Stomach smooth muscle (tissue), 2 donors: ENCODE measurements around the gene LCK.
"Not testable (repeated sequence)": the region's sequence is repeated elsewhere in the genome, so short reads cannot be mapped to it uniquely, and the experiment has no call there.

ENCODE experiments used
- H3K27ac ChIP-seq: one replicate; pipeline ENCODE4 v1.7.0; 2013; ENCODE audit warnings: mild to moderate bottlenecking, low read length, inconsistent platforms
- H3K27me3 ChIP-seq, 2 donors: one replicate each; pipeline ENCODE4 v1.7.0; 2013; ENCODE audit warnings: low read length in 2 of 2; ENCODE audit not compliant: insufficient read depth in 2 of 2, control insufficient read depth in 1 of 2
- H3K36me3 ChIP-seq, 2 donors: one replicate each; pipeline ENCODE4 v1.7.0; 2013; ENCODE audit warnings: low read length in 2 of 2; ENCODE audit not compliant: control insufficient read depth in 2 of 2, insufficient read depth in 2 of 2
- H3K4me1 ChIP-seq: one replicate; pipeline ENCODE4 v1.7.0; 2013; ENCODE audit warnings: low read length; ENCODE audit not compliant: control insufficient read depth, insufficient read depth
- H3K4me3 ChIP-seq, 2 donors: one replicate each; pipeline ENCODE4 v1.7.0; 2013; ENCODE audit warnings: low read length in 2 of 2
- H3K9ac ChIP-seq, 2 donors: one replicate each; pipeline ENCODE4 v1.7.0; 2013; ENCODE audit warnings: low read length in 2 of 2, mild to moderate bottlenecking in 1 of 2
- H3K9me3 ChIP-seq, 2 donors: one replicate each; pipeline ENCODE4 v1.7.0; 2013; ENCODE audit warnings: low read length in 2 of 2; ENCODE audit not compliant: control insufficient read depth in 2 of 2
- donor health status: healthy.
- donor health status: Pancreatic carcinoma.

The LCK gene

GRCh38 chr1:32275424-32275823 lies 24.4 kb downstream of the LCK start:
- peaks cover 26 to 28% of the 10 kb centered on the region in 2 donors for H3K27me3 ChIP-seq
- H3K27ac ChIP-seq = no peak overlapping the region
- H3K9ac ChIP-seq = no peak overlapping the region
- no peak overlapping the region for H3K4me3 ChIP-seq
- no peaks in the 10 kb centered on the region for H3K36me3 ChIP-seq
- no peaks in the 10 kb centered on the region for H3K4me1 ChIP-seq
- no peaks in the 10 kb centered on the region for H3K9me3 ChIP-seq

DNA sequence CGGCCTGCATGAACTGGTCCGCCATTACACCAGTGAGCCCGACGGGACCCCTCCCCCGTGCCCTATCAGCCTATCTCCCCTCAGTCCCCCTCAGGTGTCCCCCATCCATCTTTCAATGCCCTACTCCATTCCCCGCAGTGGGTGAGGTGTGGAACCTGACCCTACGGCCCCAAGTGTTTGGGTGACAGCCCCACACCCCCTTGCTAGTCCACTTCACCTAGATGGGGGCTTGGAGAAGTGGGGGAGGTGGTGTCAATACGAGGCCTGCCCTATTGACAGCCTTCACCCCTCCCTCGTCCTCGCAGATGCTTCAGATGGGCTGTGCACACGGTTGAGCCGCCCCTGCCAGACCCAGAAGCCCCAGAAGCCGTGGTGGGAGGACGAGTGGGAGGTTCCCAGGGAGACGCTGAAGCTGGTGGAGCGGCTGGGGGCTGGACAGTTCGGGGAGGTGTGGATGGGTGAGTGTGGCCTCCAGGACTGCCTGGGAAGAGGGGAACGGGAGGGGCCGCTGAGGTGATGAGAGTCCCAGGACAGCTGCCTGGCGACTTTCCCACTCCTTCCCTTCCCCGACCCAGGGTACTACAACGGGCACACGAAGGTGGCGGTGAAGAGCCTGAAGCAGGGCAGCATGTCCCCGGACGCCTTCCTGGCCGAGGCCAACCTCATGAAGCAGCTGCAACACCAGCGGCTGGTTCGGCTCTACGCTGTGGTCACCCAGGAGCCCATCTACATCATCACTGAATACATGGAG lies 25.1 kb downstream of the LCK start:
- H3K4me3 ChIP-seq = no peak overlapping the region
- no peak overlapping the region for H3K9ac ChIP-seq
- H3K27ac ChIP-seq = no peak overlapping the region
- peaks cover 26 to 28% of the 10 kb centered on the region in 2 donors for H3K27me3 ChIP-seq
- no peaks in the 10 kb centered on the region for H3K9me3 ChIP-seq
- H3K36me3 ChIP-seq = no peaks in the 10 kb centered on the region
- H3K4me1 ChIP-seq = no peaks in the 10 kb centered on the region

DNA sequence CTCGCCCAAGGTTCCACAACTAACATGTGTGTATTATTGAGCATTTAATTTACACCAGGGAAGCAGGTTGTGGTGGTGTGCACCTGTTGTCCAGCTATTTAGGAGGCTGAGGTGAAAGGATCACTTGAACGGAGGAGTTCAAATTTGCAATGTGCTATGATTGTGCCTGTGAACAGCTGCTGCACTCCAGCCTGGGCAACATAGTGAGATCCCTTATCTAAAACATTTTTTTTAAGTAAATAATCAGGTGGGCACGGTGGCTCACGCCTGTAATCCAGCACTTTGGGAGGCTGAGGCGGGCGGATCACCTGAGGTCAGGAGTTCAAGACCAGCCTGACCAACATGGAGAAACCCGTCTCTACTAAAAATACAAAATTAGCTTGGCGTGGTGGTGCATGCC lies 33.7 kb downstream of the LCK start:
- H3K27ac ChIP-seq, H3K9ac ChIP-seq, H3K9me3 ChIP-seq, H3K4me1 ChIP-seq, H3K27me3 ChIP-seq, H3K36me3 ChIP-seq, H3K4me3 ChIP-seq: not testable (repeated sequence)

- Histone ChIP-seq H3K27me3 (no peaks in the 10 kb centered on the region), H3K27ac (no peak overlapping the region), H3K9ac (no peak overlapping the region), H3K9me3 (no peaks in the 10 kb centered on the region), H3K36me3 (no peaks in the 10 kb centered on the region), H3K4me1 (no peaks in the 10 kb centered on the region), H3K4me3 (no peak overlapping the region)
These were observed 34.6 kb downstream of the LCK start for GRCh38 chr1:32285658-32286057.

- Histone ChIP-seq H3K4me3 (no peak overlapping the region), H3K36me3 (no peaks in the 10 kb centered on the region), H3K27ac (no peak overlapping the region), H3K4me1 (peaks cover 3% of the 10 kb centered on the region), H3K27me3 (no peaks in the 10 kb centered on the region), H3K9ac (no peak overlapping the region), H3K9me3 (no peaks in the 10 kb centered on the region)
These were observed 35.7 kb downstream of the LCK start for GRCh38 chr1:32286763-32287162.

DNA sequence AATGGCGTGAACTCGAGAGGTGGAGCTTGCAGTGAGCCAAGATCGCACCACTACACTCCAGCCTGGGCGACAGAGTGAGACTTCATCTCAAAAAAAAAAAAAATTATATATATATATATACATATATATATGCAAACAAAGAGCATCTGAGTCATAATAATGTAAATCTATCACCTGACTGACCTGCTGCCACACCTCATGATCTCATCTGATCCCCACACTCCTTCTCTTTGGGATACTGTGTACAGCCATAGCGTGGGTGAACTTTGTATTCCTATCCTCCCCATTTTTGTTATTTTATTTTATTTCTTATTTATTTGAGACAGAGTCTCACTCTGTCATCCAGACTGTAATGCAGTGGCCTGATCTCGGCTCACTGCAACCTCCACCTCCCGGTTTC lies 38.2 kb downstream of the LCK start:
- no peak overlapping the region for H3K27ac ChIP-seq
- H3K9me3 ChIP-seq = no peaks in the 10 kb centered on the region
- H3K36me3 ChIP-seq = no peaks in the 10 kb centered on the region
- H3K4me1 ChIP-seq = peaks cover 9% of the 10 kb centered on the region
- no peak overlapping the region for H3K4me3 ChIP-seq
- no peak overlapping the region for H3K9ac ChIP-seq
- no peaks in the 10 kb centered on the region for H3K27me3 ChIP-seq

DNA sequence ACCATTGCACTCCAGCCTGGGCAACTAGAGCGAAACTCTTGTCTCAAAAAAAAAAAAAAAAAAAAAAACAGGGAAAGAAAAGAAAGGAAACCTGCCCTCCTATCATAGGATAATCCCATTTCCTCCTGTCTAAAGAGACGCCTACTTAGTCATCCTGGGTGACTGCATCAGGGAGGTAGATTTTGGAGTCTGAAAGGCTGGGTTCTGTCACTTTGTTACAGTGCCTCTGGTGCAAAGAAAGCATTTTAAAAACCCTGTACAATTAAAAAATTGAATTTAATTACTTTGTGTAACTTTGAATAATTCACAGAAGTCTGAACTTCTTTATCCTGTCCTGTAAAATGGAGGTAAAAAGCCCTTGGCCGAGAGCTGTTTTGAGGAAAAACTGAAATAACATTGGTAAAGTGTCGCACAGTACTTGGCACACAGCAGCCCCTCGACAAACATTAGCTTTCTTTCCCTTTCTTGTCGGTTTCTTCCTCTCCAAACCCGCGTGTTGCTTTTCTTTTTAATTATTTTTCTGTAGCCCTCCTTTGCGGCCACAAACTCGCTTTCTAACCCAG lies 40.2 kb downstream of the LCK start:
- Histone ChIP-seq H3K4me1 (peaks cover 9% of the 10 kb centered on the region), H3K9me3 (no peaks in the 10 kb centered on the region), H3K27me3 (no peaks in the 10 kb centered on the region), H3K9ac (peak overlapping the region; percentile 84 to 92), H3K4me3 (peak overlapping the region; percentile 88 to 91), H3K36me3 (no peaks in the 10 kb centered on the region), H3K27ac (peak overlapping the region; percentile 73)

GRCh38 chr1:32291708-32292538 lies 40.9 kb downstream of the LCK start, which contains the start of gene HDAC1:
Gene HDAC1 (plus strand): TSS chr1:32292083. CDS start chr1:32292170, 87 bp downstream.
- no peaks in the 10 kb centered on the region for H3K27me3 ChIP-seq
- H3K4me1 ChIP-seq = peaks cover 9% of the 10 kb centered on the region
- peak within 1 kb of the TSS; percentile 88 to 91 for H3K4me3 ChIP-seq
- no peaks in the 10 kb centered on the region for H3K36me3 ChIP-seq
- peak within 1 kb of the TSS; percentile 73 for H3K27ac ChIP-seq
- peak within 1 kb of the TSS; percentile 84 to 92 for H3K9ac ChIP-seq
- H3K9me3 ChIP-seq = no peaks in the 10 kb centered on the region

DNA sequence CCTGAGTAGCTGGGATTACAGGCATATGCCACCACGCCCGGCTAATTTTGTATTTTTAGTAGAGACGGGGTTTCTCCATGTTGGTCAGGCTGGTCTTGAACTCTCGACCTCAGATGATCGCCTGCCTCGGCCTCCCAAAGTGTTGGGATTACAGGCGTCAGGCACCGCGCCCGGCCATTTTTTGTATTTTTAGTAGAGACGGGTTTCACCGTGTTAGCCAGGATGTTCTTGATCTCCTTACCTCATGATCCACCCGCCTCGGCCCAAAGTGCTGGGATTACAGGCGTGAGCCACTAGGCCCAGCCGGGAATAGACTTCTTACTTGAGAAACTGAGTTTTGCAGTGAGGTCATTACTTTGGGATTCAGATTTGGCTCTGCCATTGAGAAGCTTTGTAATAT lies 47.1 kb downstream of the LCK start:
- not testable (repeated sequence) for H3K27ac ChIP-seq, H3K9ac ChIP-seq, H3K4me1 ChIP-seq, H3K27me3 ChIP-seq, H3K36me3 ChIP-seq, H3K4me3 ChIP-seq, H3K9me3 ChIP-seq

- Histone ChIP-seq H3K27me3 (no peaks in the 10 kb centered on the region), H3K4me1 (no peaks in the 10 kb centered on the region), H3K4me3 (no peak overlapping the region), H3K9ac (no peak overlapping the region), H3K9me3 (no peaks in the 10 kb centered on the region), H3K27ac (no peak overlapping the region), H3K36me3 (peaks cover 10 to 15% of the 10 kb centered on the region in 2 donors)
These were observed 48.3 kb downstream of the LCK start for GRCh38 chr1:32299327-32299726.
